Transverse colon (tissue), 4 donors: ENCODE measurements around the gene CPN1. TPM values are rescaled to one million over a fixed set of nuclear protein-coding genes. Genes with fewer than 3 reads are reported as not detected.

Source experiments
- DNase-seq: peaks from one replicate; pipeline ENCODE4 v3.0.0-alpha.2; 2019
- H3K27ac ChIP-seq, 4 donors: fragments of 200-600 bp; sonication (generic); 2 replicates each; pipeline ENCODE4 v1.5.1; 2016 to 2018; ENCODE audit warnings: inconsistent platforms in 4 of 4
- H3K27me3 ChIP-seq: fragments of 200-600 bp; sonication (generic); 2 replicates; pipeline ENCODE4 v1.5.1; 2017; ENCODE audit warnings: inconsistent platforms
- H3K36me3 ChIP-seq, 4 donors: fragments of 200-600 bp; sonication (generic); 2 replicates each; pipeline ENCODE4 v1.5.1; 2017 to 2019; ENCODE audit warnings: inconsistent platforms in 4 of 4
- H3K4me1 ChIP-seq, 4 donors: fragments of 200-600 bp; sonication (generic); 2 replicates each; pipeline ENCODE4 v1.5.1; 2017 to 2020; ENCODE audit warnings: inconsistent platforms in 4 of 4
- H3K4me3 ChIP-seq, 4 donors: fragments of 200-600 bp; sonication (generic); 1 replicate in 1 of 4; 2 replicates in 3 of 4; pipeline versions ENCODE4 v1.5.1 to v1.6.1; 2017 to 2019; ENCODE audit warnings: inconsistent platforms in 4 of 4
- H3K9me3 ChIP-seq, 2 donors: fragments of 200-600 bp; sonication (generic); 2 replicates each; pipeline ENCODE4 v1.5.1; 2017 to 2019; ENCODE audit warnings: inconsistent platforms in 2 of 2
- CTCF ChIP-seq, 5 experiments: fragments of 200-600 bp in 3 of 5; fragments of 450-650 bp in 2 of 5; sonication (generic) in 3 of 5; IDR thresholded peaks; 1 replicate in 2 of 5; 2 replicates in 3 of 5; pipeline ENCODE4 v1.5.1; 2016 to 2017; ENCODE audit warnings: antibody characterized with exemption in 5 of 5, inconsistent platforms in 3 of 5, mild to moderate bottlenecking in 2 of 5, moderate library complexity in 1 of 5
- EP300 ChIP-seq: sonication (generic); formaldehyde crosslinking; IDR thresholded peaks from one replicate; pipeline ENCODE4 v1.6.1; 2017; ENCODE audit warnings: antibody characterized with exemption, low read depth
- POLR2A ChIP-seq: fragments of 450-650 bp; IDR thresholded peaks from one replicate; pipeline ENCODE4 v1.6.1; 2016; ENCODE audit warnings: antibody characterized with exemption, mild to moderate bottlenecking, moderate library complexity
- POLR2AphosphoS5 ChIP-seq, 3 donors: sonication (generic); formaldehyde crosslinking; IDR thresholded peaks; one replicate each; pipeline ENCODE4 v1.6.1; 2016; ENCODE audit warnings: antibody characterized with exemption in 3 of 3
- WGBS, 2 donors: methylation state at CpG; one replicate each; pipeline ENCODE4 v1.1.5; 2018; ENCODE audit warnings: low coverage in 1 of 2; 5-methylcytosine and 5-hydroxymethylcytosine counted together
- in situ Hi-C, 4 donors: fragments of 200-750 bp; cut with MboI; loops; one replicate each; pipeline versions ENCODE4 v1.15.0 to v1.15.1; 2017; ENCODE audit warnings: low sequenced_read_pairs in 3 of 4, low pct_ligation_motif_present in 1 of 4, low pct_unique_long_range_greater_than_20kb in 1 of 4
- intact Hi-C: fragments of 100-400 bp; cut with DNase I; formaldehyde crosslinking; loops from one replicate; pipeline ENCODE4 v1.15.1; 2023; ENCODE audit warnings: low total_unique reads
- total RNA-seq, 4 donors: library from RNA; depleted of rRNA; stranded (reverse); fragments of >200 nt; gene quantifications; one replicate each; pipeline ENCODE4 v1.1.0, GENCODE V29; 2016

The CPN1 gene
- total RNA-seq, 4 donors from 2014 or later = not detected

- H3K9me3 ChIP-seq = no peaks in the 10 kb centered on the region
- no peaks in the 10 kb centered on the region for H3K36me3 ChIP-seq
- no peak overlapping the region for H3K27ac ChIP-seq
- in situ Hi-C loops = no loop called here
- no peaks in the 10 kb centered on the region for H3K27me3 ChIP-seq
- no peak for DNase-seq
- peaks cover 0 to 17% (median 8%) of the 10 kb centered on the region in 4 donors for H3K4me1 ChIP-seq
- no peak overlapping the region for H3K4me3 ChIP-seq
- intact Hi-C loops = no loop called here
- TF ChIP-seq POLR2A (no peak), CTCF (IDR thresholded peaks at IDR 0.05) (no peak), POLR2AphosphoS5 (IDR thresholded peaks at IDR 0.05) (no peak), EP300 (no peak)
- WGBS, 2 donors = 79 to 80% methylated on average over 5 to 7 of the region's 7 CpGs
These were observed 44.8 kb downstream of the CPN1 start for GRCh38 chr10:100036850-100037249.

- H3K4me1 ChIP-seq = peaks cover 0 to 13% (median 6%) of the 10 kb centered on the region in 4 donors
- in situ Hi-C loops (no loop called here), intact Hi-C loops (no loop called here)
- no peaks in the 10 kb centered on the region for H3K9me3 ChIP-seq
- 70 to 83% methylated on average over 1 of the region's 1 CpG for WGBS, 2 donors
- TF ChIP-seq EP300 (no peak), CTCF (IDR thresholded peaks at IDR 0.05) (no peak), POLR2A (no peak), POLR2AphosphoS5 (IDR thresholded peaks at IDR 0.05) (no peak)
- no peaks in the 10 kb centered on the region for H3K36me3 ChIP-seq
- H3K27ac ChIP-seq = no peak overlapping the region
- no peaks in the 10 kb centered on the region for H3K27me3 ChIP-seq
- no peak overlapping the region for H3K4me3 ChIP-seq
- DNase-seq = no peak
These were observed 47.8 kb downstream of the CPN1 start for GRCh38 chr10:100033766-100034418.

- intact Hi-C loops (no loop called here), in situ Hi-C loops (no loop called here)
- Histone ChIP-seq H3K4me1 (no peaks in the 10 kb centered on the region), H3K9me3 (peaks cover 0 to 6% of the 10 kb centered on the region in 2 donors), H3K4me3 (no peak overlapping the region), H3K36me3 (no peaks in the 10 kb centered on the region), H3K27ac (no peak overlapping the region), H3K27me3 (no peaks in the 10 kb centered on the region)
- WGBS, 2 donors = 93 to 100% methylated on average over 1 of the region's 1 CpG
- TF ChIP-seq CTCF (IDR thresholded peaks at IDR 0.05) = no peak
- no peak for TF ChIP-seq POLR2A
- TF ChIP-seq POLR2AphosphoS5 (IDR thresholded peaks at IDR 0.05) = no peak
- no peak for TF ChIP-seq EP300
- no peak for DNase-seq
These were observed 54.3 kb downstream of the CPN1 start for GRCh38 chr10:100027416-100027815.

GRCh38 chr10:100025576-100025975, 56.1 kb downstream of the CPN1 start:
- 69 to 85% methylated on average over 2 to 5 of the region's 5 CpGs for WGBS, 2 donors
- Histone ChIP-seq H3K4me1 (no peaks in the 10 kb centered on the region), H3K36me3 (no peaks in the 10 kb centered on the region), H3K4me3 (no peak overlapping the region), H3K9me3 (peaks cover 0 to 6% of the 10 kb centered on the region in 2 donors), H3K27me3 (no peaks in the 10 kb centered on the region), H3K27ac (no peak overlapping the region)
- no peak for DNase-seq
- in situ Hi-C loops (no loop called here), intact Hi-C loops (no loop called here)
- TF ChIP-seq CTCF (IDR thresholded peaks at IDR 0.05) (no peak), POLR2A (no peak), POLR2AphosphoS5 (IDR thresholded peaks at IDR 0.05) (no peak), EP300 (no peak)
